DND-41 (cell line): ENCODE measurements around the gene MTF1.
"Not testable (repeated sequence)": the region's sequence is repeated elsewhere in the genome, so short reads cannot be mapped to it uniquely, and the experiment has no call there.

Experiments used
- ATAC-seq: fragments of 200-7000 bp; cut with Tn5 transposase; 3 replicates; pipeline ENCODE4 v1.9.1; 2021; ENCODE audit warnings: low read depth; ENCODE audit not compliant: insufficient read depth
- DNase-seq: peaks from one replicate; pipeline ENCODE4 v3.0.0-alpha.2; 2020
- H2AFZ ChIP-seq: 2 replicates; pipeline ENCODE4 v1.6.0; 2012; ENCODE audit warnings: low read depth, low read length
- H3K27ac ChIP-seq: 2 replicates; pipeline ENCODE4 v1.5.1; 2012; ENCODE audit warnings: low read length, inconsistent platforms
- H3K27me3 ChIP-seq: fragments of 200-600 bp; sonication (generic); 2 replicates; pipeline ENCODE4 v1.6.0; 2012; ENCODE audit warnings: low read length, mild to moderate bottlenecking, inconsistent platforms; ENCODE audit not compliant: insufficient read depth, poor library complexity
- H3K36me3 ChIP-seq: 2 replicates; pipeline ENCODE4 v1.5.1; 2012; ENCODE audit warnings: low read length, inconsistent platforms; ENCODE audit not compliant: insufficient read depth
- H3K4me1 ChIP-seq: 2 replicates; pipeline ENCODE4 v1.5.1; 2012; ENCODE audit warnings: mild to moderate bottlenecking, low read length; ENCODE audit not compliant: insufficient read depth
- H3K4me2 ChIP-seq: 2 replicates; pipeline ENCODE4 v1.6.0; 2012; ENCODE audit warnings: mild to moderate bottlenecking, moderate library complexity, low read length, inconsistent platforms; ENCODE audit not compliant: insufficient read depth
- H3K4me3 ChIP-seq, 2 experiments: fragments of 200-600 bp in 1 of 2; shearing (Covaris generic) in 1 of 2; 2 replicates each; pipeline ENCODE4 v1.5.1; 2012 to 2016; ENCODE audit warnings: inconsistent platforms in 2 of 2, low read length in 2 of 2, mild to moderate bottlenecking in 2 of 2, low read depth in 1 of 2, moderate library complexity in 1 of 2
- H3K79me2 ChIP-seq: 2 replicates; pipeline ENCODE4 v1.6.0; 2012; ENCODE audit warnings: low read length, inconsistent platforms; ENCODE audit not compliant: insufficient read depth
- H3K9ac ChIP-seq: 2 replicates; pipeline ENCODE4 v1.6.0; 2012; ENCODE audit warnings: low read depth, mild to moderate bottlenecking, inconsistent platforms, low read length, moderate library complexity
- H3K9me3 ChIP-seq: 2 replicates; pipeline ENCODE4 v1.5.1; 2012; ENCODE audit warnings: low read length, moderate library complexity, mild to moderate bottlenecking, inconsistent platforms; ENCODE audit not compliant: insufficient read depth, severe bottlenecking
- H4K20me1 ChIP-seq: 2 replicates; pipeline ENCODE4 v1.6.0; 2012; ENCODE audit warnings: low read length; ENCODE audit not compliant: insufficient read depth
- EZH2 ChIP-seq: IDR thresholded peaks from 3 replicates; pipeline ENCODE4 v1.6.1; 2012; ENCODE audit warnings: borderline replicate concordance, low read depth, mild to moderate bottlenecking, moderate library complexity, low read length, inconsistent platforms; ENCODE audit not compliant: severe bottlenecking
- TF ChIP-seq, protein P1 (sequence below): IDR thresholded peaks from 2 replicates; pipeline ENCODE4 v1.5.1; 2012; ENCODE audit warnings: borderline replicate concordance, low read length, moderate library complexity, mild to moderate bottlenecking; ENCODE audit not compliant: poor library complexity, severe bottlenecking; ENCODE audit errors: extremely low read depth

The MTF1 gene

DNA sequence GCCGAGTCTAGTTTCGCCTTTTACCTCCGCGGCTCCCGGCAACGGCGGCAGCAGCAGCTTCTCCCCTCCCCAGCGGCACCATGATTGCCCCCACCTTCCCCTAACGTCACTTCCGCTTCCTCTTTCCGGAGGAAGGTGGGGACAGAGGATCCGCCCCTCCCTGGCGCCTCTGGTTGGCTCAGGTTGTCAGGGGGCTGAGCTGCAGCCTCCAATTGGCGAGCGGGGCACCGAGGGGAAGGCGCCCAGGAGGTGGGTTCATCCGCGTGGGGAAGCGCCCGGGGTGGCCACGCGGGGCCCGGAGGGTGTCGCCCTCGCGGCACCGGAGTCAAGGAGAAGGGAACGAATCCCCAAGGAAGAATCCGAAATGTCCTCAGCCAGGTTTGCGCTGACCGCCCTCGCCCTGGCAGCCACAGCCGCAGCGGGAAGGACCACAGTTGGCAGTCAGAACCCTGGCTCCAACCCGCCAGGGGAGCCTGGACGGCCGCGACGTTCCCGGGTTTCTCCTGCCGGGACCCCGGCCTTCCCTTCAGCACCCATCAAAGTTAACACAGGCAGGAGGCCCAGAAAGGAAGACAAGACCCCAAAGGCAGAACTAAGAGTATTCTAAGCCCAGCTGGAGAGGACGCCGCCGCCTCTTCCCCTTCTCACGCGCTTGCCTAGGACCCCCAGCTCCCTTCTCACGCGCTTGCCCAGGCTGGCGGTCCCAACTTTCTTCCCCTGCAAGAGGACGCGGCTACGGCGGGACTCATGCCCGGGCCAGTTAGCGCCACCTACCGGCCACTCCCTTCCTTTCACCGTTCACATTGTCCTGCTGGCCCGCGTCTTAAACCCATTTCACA is at the start of gene MTF1:
Gene MTF1 (minus strand): TSS at position 86 of the 839 bp plus-strand sequence. CDS start 1,934 bp downstream, outside the sequence.
- Histone ChIP-seq H3K36me3 (peaks cover 19% of the 10 kb centered on the region), H4K20me1 (peaks cover 7% of the 10 kb centered on the region; the same call in 1 of the 2 replicates), H3K4me1 (peaks cover 38% of the 10 kb centered on the region), H3K9ac (peak within 1 kb of the TSS; percentile 81), H3K27me3 (no peaks in the 10 kb centered on the region), H2AFZ (peak within 1 kb of the TSS; percentile 77), H3K4me2 (peak within 1 kb of the TSS; percentile 98), H3K9me3 (no peaks in the 10 kb centered on the region), H3K4me3 (peak within 1 kb of the TSS; percentile 70 to 87), H3K27ac (peak within 1 kb of the TSS; percentile 72), H3K79me2 (peaks cover 33% of the 10 kb centered on the region)
- TF ChIP-seq EZH2: no peak
- TF ChIP-seq, protein P1, sequence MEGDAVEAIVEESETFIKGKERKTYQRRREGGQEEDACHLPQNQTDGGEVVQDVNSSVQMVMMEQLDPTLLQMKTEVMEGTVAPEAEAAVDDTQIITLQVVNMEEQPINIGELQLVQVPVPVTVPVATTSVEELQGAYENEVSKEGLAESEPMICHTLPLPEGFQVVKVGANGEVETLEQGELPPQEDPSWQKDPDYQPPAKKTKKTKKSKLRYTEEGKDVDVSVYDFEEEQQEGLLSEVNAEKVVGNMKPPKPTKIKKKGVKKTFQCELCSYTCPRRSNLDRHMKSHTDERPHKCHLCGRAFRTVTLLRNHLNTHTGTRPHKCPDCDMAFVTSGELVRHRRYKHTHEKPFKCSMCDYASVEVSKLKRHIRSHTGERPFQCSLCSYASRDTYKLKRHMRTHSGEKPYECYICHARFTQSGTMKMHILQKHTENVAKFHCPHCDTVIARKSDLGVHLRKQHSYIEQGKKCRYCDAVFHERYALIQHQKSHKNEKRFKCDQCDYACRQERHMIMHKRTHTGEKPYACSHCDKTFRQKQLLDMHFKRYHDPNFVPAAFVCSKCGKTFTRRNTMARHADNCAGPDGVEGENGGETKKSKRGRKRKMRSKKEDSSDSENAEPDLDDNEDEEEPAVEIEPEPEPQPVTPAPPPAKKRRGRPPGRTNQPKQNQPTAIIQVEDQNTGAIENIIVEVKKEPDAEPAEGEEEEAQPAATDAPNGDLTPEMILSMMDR: peak; percentile 95
- DNase-seq: peak; percentile 97
- peak; percentile 97 for ATAC-seq

DNA sequence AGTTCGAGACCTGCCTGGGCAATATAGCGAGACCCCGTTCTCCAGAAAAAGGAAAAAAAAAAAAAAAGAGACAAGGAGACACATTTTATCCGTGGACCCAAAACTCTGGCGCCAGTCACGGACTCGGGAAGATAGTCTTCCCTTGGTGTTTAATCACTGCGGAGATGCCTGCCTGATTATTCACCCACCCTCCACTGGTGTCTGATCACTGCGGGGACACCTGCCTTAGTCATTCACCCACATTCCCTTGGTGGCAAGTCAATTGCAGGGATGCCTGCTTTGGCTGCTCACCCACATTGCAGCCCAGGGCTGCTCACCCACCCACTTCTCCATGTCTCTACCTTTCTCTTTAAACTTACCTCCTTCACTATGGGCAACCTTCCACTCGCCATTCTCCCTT is 49.1 kb upstream of the MTF1 start:
- H3K9me3 ChIP-seq: peaks cover 46% of the 10 kb centered on the region
- ATAC-seq, H4K20me1 ChIP-seq, H3K27me3 ChIP-seq, H2AFZ ChIP-seq, H3K4me1 ChIP-seq, H3K79me2 ChIP-seq, H3K27ac ChIP-seq, H3K4me3 ChIP-seq, H3K4me2 ChIP-seq, H3K36me3 ChIP-seq, DNase-seq, H3K9ac ChIP-seq: not testable (repeated sequence)

DNA sequence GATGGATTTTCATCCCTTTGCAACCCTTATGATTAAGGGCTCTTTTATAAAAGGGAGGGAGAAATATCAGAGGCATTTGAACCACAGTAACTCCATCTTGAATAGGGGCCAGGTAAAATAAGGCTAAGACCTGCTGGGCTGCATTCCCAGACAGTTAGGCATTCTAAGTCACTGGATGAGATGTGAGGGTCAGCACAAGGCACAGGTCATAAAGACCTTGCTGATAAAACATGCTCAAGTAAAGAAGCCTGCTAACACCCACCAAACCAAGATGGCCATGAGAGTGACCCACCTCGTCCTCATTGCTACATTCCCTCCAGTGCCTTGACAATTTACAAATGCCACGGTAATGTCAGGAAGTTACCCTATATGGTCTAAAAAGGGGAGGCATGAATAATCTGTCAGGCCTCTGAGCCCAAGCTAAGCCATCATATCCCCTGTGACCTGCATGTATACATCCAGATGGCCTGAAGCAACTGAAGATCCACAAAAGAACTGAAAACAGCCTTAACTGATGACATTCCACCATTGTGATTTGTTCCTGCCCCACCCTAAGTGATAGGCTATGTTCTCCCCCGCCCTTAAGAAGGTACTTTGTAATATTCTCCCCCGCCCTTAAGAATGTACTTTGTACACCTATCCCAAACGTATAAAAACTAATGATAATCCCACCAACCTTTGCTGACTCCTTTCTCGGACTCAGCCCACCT is 48.2 kb upstream of the MTF1 start:
- H2AFZ ChIP-seq, H3K9ac ChIP-seq, H3K27ac ChIP-seq, ATAC-seq, H3K36me3 ChIP-seq, H3K27me3 ChIP-seq, H3K4me2 ChIP-seq, H3K4me1 ChIP-seq, H3K79me2 ChIP-seq, DNase-seq, H4K20me1 ChIP-seq, H3K4me3 ChIP-seq: not testable (repeated sequence)
- H3K9me3 ChIP-seq: peaks cover 46% of the 10 kb centered on the region

DNA sequence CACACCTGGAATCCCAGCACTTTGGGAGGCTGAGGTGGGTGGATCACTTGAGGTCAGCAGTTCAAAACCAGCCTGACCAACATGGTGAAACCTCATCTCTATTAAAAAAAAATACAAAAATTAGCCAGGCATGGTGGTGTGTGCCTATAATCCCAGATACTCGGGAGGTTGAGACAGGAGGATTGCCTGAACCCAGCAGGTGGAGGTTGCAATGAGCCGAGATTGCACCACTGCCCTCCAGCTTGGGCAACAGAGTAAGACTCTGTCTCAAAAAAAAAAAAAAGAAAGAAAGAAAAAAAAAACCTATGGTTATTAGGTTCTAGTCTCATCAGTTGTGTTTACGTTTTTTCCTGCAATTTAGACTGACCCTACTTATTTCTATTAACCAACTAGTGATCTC is 47.2 kb upstream of the MTF1 start:
- not testable (repeated sequence) for DNase-seq, ATAC-seq, H3K27me3 ChIP-seq, H4K20me1 ChIP-seq, H3K36me3 ChIP-seq, H3K4me2 ChIP-seq, H3K9ac ChIP-seq, H2AFZ ChIP-seq, H3K4me3 ChIP-seq, H3K4me1 ChIP-seq, H3K27ac ChIP-seq, H3K79me2 ChIP-seq
- peaks cover 36% of the 10 kb centered on the region for H3K9me3 ChIP-seq
